ENCODE results near the gene SUV39H2.

Gene SUV39H2

GRCh38 chr10:14875941-14876340, 2.7 kb upstream of the SUV39H2 start:
- H3K4me3 ChIP-seq (ENCODE audit: low read depth, low read length): no peak overlapping the region
- no peak for DNase-seq (ENCODE audit: low read depth)
- TF ChIP-seq, protein P1, sequence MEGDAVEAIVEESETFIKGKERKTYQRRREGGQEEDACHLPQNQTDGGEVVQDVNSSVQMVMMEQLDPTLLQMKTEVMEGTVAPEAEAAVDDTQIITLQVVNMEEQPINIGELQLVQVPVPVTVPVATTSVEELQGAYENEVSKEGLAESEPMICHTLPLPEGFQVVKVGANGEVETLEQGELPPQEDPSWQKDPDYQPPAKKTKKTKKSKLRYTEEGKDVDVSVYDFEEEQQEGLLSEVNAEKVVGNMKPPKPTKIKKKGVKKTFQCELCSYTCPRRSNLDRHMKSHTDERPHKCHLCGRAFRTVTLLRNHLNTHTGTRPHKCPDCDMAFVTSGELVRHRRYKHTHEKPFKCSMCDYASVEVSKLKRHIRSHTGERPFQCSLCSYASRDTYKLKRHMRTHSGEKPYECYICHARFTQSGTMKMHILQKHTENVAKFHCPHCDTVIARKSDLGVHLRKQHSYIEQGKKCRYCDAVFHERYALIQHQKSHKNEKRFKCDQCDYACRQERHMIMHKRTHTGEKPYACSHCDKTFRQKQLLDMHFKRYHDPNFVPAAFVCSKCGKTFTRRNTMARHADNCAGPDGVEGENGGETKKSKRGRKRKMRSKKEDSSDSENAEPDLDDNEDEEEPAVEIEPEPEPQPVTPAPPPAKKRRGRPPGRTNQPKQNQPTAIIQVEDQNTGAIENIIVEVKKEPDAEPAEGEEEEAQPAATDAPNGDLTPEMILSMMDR (IDR thresholded peaks at IDR 0.05; ENCODE audit: low read depth, low read length, missing control alignments): no peak

DNA sequence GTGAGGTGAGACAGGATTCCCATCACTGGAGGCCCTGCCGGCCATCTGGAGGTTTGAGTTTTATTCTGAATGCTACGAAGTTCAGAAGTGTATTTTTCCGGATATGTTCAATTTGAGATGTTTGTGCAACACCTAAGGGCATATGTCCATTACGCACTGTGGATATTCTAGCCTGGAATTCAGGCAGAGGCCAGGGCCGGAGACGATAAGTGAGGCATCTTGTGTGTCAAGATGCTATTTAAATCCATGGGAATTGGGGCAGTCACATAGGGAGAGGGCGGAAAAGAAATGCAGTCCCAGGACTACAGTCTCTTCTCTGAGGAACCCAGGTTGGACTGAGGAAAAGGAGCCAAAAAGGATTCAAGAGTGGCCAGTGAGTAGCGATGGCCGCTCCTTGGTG, 1.9 kb upstream of the SUV39H2 start:
- no peak for DNase-seq (ENCODE audit: low read depth)
- TF ChIP-seq, protein P1 (IDR thresholded peaks at IDR 0.05; ENCODE audit: low read depth, low read length, missing control alignments): no peak
- H3K4me3 ChIP-seq (ENCODE audit: low read depth, low read length): no peak overlapping the region

DNA sequence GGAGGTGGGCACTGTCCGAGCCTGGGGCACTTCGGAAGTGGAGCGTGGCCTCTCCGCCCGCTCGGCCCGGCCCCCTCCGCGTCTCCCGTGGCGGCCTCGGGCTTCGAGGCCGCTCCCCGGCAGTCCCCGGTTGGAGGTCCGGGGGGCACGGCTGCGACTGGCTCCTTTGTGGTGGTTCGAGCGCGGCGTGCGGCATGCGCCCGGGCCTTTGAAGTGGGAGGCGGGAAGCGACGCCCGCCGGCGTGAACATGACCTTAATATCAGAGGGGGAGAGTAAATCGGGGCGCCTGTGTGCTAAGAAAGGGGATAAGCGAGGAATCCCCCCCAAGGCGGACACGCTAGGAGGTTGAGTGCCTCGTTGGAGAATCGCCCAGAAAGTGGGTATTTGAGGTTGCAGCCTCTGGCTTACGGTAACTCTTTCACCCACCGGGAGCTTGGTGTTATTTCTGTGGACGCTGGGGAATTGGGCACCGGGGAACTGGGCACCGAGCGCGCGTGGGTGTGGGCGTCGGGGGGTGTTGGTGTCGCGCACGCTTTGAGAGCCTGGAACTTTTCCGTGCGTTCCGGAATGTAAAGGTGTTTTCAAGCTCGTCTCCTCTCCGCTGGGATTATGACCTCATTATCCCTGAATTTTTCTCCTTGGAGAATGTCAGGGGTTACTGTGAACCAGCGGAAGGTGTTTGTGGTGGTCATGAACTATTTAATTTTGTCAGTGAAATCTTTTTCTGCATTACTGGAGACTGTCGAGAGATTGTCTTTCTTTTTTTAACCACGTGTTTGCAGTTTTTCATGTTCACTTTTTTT, 660 bp downstream of the SUV39H2 start:
- DNase-seq (ENCODE audit: low read depth): no peak
- H3K4me3 ChIP-seq (ENCODE audit: low read depth, low read length): peak overlapping the region; percentile 80
- TF ChIP-seq, protein P1 (IDR thresholded peaks at IDR 0.05; ENCODE audit: low read depth, low read length, missing control alignments): no peak

GRCh38 chr10:14879928-14880193, 1.2 kb downstream of the SUV39H2 start:
- H3K4me3 ChIP-seq (ENCODE audit: low read depth, low read length): peak overlapping the region; percentile 80
- DNase-seq (ENCODE audit: low read depth): no peak
- TF ChIP-seq, protein P1 (IDR thresholded peaks at IDR 0.05; ENCODE audit: low read depth, low read length, missing control alignments): no peak

DNA sequence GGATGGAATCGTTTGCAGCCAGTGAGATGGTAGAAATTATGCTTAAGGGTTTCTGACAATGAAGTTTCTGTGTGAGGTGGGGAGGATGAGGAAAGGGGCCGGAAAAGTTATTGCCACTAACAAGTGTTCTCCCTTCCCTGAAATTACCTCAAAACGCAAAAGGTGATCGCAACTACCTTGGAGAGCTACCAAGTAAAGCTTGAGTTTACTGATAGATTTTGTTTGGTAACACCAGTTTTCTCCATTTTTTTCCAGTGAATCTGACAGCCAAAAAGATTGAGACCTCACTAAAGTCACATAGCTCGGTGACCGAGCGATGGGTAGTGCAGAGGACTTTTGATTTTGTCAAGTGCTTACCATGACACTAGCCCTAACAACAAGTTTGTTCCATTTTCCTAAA, 1.6 kb downstream of the SUV39H2 start:
- DNase-seq (ENCODE audit: low read depth): no peak
- TF ChIP-seq, protein P1 (IDR thresholded peaks at IDR 0.05; ENCODE audit: low read depth, low read length, missing control alignments): no peak
- peak overlapping the region; percentile 80 for H3K4me3 ChIP-seq (ENCODE audit: low read depth, low read length)

DNA sequence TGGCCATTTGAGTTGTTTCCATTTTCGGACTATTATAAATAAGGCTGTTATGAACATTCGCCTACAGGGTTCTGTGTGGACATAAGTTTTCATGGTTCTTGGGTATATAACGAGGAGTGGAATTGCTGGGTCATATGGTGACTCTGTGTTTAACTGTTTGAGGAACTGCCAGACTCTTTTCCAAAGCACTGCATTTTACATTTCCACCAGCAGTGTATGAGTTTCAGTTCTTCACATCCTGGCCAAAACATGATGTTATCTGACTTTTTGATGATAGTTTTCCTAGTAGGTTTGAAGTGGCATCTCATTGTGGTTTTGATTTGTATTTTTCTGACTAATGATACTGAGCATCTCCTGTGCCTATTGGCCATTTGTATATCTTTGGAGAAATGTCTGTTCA, 5.4 kb downstream of the SUV39H2 start:
- H3K4me3 ChIP-seq (ENCODE audit: low read depth, low read length): no peak overlapping the region
- TF ChIP-seq, protein P1 (IDR thresholded peaks at IDR 0.05; ENCODE audit: low read depth, low read length, missing control alignments): no peak
- DNase-seq (ENCODE audit: low read depth): no peak

DNA sequence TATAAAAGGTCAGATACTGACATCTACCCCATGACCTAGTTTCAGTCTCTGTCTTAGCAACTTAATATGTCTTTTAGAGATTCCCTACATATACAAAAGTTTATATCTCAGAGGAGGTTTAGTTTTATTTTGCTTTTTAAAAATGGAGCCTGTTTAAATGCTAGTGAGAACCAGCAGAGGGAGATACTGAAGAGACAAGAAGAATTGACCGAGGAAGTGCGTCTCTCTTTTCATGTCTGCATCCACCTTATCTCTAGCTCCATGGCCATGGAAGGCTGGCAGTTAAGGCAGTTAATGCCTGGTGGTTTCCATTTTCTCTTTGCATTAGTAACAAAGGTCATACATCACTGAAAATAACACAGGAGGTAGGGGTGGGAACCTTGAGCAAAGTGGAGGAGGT, 10.7 kb downstream of the SUV39H2 start:
- H3K4me3 ChIP-seq (ENCODE audit: low read depth, low read length): no peak overlapping the region
- DNase-seq (ENCODE audit: low read depth): no peak
- TF ChIP-seq, protein P1 (IDR thresholded peaks at IDR 0.05; ENCODE audit: low read depth, low read length, missing control alignments): peak; percentile 25

All from GM12864 (cell line).